ENCODE measurements around the gene CPLX1.
A peak's percentile ranks its signal among the peaks of the same experiment; 100 is the strongest.

DNA sequence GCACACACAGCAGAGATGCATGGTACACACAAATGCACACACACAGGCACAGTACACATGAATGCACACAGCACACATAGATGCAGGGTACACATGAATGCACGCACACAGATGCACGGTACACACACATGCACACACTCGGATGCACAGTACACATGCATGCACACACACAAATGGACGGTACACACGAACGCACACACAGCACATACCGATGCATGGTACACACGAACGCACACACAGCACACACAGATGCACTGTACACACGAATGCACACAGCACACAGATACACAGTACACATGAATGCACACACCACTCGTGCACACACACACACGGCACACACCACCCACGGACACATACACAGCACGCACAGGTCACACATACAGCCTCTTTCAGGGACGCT, 43.8 kb upstream of the CPLX1 start:
- no peak for TF ChIP-seq POLR2A (IDR thresholded peaks at IDR 0.05; ENCODE audit: low read depth, low read length)
- peak; percentile 63 for TF ChIP-seq POLR2AphosphoS5 (IDR thresholded peaks at IDR 0.05; ENCODE audit: low read depth, low read length)
- TF ChIP-seq PAX5 (IDR thresholded peaks at IDR 0.05; ENCODE audit: insufficient read depth, low read length, severe bottlenecking): no peak
- no peak for TF ChIP-seq TAF1 (IDR thresholded peaks at IDR 0.05; ENCODE audit: low read depth, low read length)

Data from GM12891 (cell line).